MM.1S (cell line): Measurements from ENCODE around the gene RNF150.

Source experiments
- DNase-seq: peaks from one replicate; pipeline ENCODE4 v3.0.0-alpha.2; 2015
- H2AFZ ChIP-seq: fragments of 300-600 bp; sonication (generic); 2 replicates; pipeline ENCODE4 v1.6.0; 2016; ENCODE audit warnings: antibody characterized with exemption, low read length
- H3F3A ChIP-seq: fragments of 300-600 bp; sonication (generic); 2 replicates; pipeline ENCODE4 v1.6.1; 2016; ENCODE audit warnings: mild to moderate bottlenecking, antibody characterized with exemption, low read length, moderate library complexity, mixed read lengths; ENCODE audit not compliant: insufficient read depth
- H3K27ac ChIP-seq: fragments of 300-600 bp; sonication (generic); 2 replicates; pipeline ENCODE4 v1.5.1; 2016; ENCODE audit warnings: mild to moderate bottlenecking, low read length
- H3K27me3 ChIP-seq: fragments of 300-600 bp; sonication (generic); replicated peaks from 2 replicates; pipeline ENCODE4 v1.6.0; 2016; ENCODE audit warnings: low read length; ENCODE audit not compliant: insufficient read depth
- H3K36me3 ChIP-seq: fragments of 300-600 bp; sonication (generic); replicated peaks from 2 replicates; pipeline ENCODE4 v1.6.1; 2016; ENCODE audit warnings: mild to moderate bottlenecking, low read length, mixed read lengths; ENCODE audit not compliant: insufficient read depth
- H3K4me1 ChIP-seq: fragments of 300-600 bp; sonication (generic); 2 replicates; pipeline ENCODE4 v1.6.1; 2016; ENCODE audit warnings: low read length, mixed read lengths
- H3K4me2 ChIP-seq: fragments of 300-600 bp; sonication (generic); 2 replicates; pipeline ENCODE4 v1.6.0; 2016; ENCODE audit warnings: low read depth, low read length
- H3K4me3 ChIP-seq: fragments of 300-600 bp; sonication (generic); 2 replicates; pipeline ENCODE4 v1.5.1; 2016; ENCODE audit warnings: low read length, mixed read lengths
- H3K79me2 ChIP-seq: fragments of 300-600 bp; sonication (generic); 2 replicates; pipeline ENCODE4 v1.6.1; 2016; ENCODE audit warnings: mixed run types, low read length, mixed read lengths
- H3K9ac ChIP-seq: fragments of 300-600 bp; sonication (generic); 2 replicates; pipeline ENCODE4 v1.6.1; 2016; ENCODE audit warnings: low read length, mixed read lengths
- H3K9me2 ChIP-seq: fragments of 300-600 bp; sonication (generic); replicated peaks from 2 replicates; pipeline ENCODE4 v1.6.1; 2016; ENCODE audit warnings: mild to moderate bottlenecking, low read length, mixed read lengths; ENCODE audit not compliant: insufficient read depth
- H3K9me3 ChIP-seq: fragments of 300-600 bp; sonication (generic); replicated peaks from 2 replicates; pipeline ENCODE4 v1.6.1; 2016; ENCODE audit warnings: mild to moderate bottlenecking, low read length, mixed read lengths; ENCODE audit not compliant: insufficient read depth
- H4K20me1 ChIP-seq: fragments of 300-600 bp; sonication (generic); 2 replicates; pipeline ENCODE4 v1.6.1; 2016; ENCODE audit warnings: mild to moderate bottlenecking, low read length, moderate library complexity, mixed read lengths; ENCODE audit not compliant: insufficient read depth
- CTCF ChIP-seq: fragments of 300-600 bp; sonication (generic); IDR thresholded peaks from 2 replicates; pipeline ENCODE4 v1.5.1; 2016; ENCODE audit warnings: antibody characterized with exemption, low read length, mixed read lengths
- EZH2 ChIP-seq: fragments of 300-600 bp; sonication (generic); optimal IDR thresholded peaks from 2 replicates; pipeline ENCODE3; 2017; ENCODE audit warnings: low read depth, mild to moderate bottlenecking, antibody characterized with exemption, low read length, mixed read lengths
- EZH2phosphoT487 ChIP-seq: fragments of 300-600 bp; sonication (generic); IDR thresholded peaks from 2 replicates; pipeline ENCODE4 v1.6.1; 2018; ENCODE audit warnings: antibody characterized with exemption, low read length

Gene RNF150

DNA sequence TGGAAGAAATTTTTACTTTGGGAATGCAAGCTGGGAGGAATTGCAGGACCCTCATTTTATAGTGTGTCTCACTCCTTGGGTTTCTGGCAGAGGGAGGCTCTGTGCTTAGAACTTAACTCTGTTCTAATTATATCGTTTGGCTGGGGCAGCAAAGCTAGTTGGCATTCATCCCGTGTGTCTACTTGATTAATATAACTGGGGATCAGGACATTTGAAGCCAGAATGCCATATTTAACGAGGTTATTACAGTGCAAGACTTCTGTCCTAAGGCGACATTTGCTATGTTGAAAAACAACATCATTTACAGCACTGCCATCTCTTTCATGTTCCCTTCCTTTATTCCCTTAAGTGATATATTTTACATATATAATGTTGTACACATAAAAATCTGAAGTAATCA lies 198.0 kb downstream of the RNF150 start:
- no peaks in the 10 kb centered on the region for H4K20me1 ChIP-seq
- H3K4me1 ChIP-seq = no peaks in the 10 kb centered on the region
- H3K9me3 ChIP-seq = no peaks in the 10 kb centered on the region
- H3K9ac ChIP-seq = no peak overlapping the region
- H3K9me2 ChIP-seq = no peaks in the 10 kb centered on the region
- no peak overlapping the region for H3K4me2 ChIP-seq
- DNase-seq = no peak
- no peaks in the 10 kb centered on the region for H3F3A ChIP-seq
- TF ChIP-seq CTCF (no peak), EZH2 (no peak), EZH2phosphoT487 (no peak)
- H3K27me3 ChIP-seq = no peaks in the 10 kb centered on the region
- no peak overlapping the region for H3K27ac ChIP-seq
- H3K4me3 ChIP-seq = no peak overlapping the region
- no peak overlapping the region for H2AFZ ChIP-seq
- H3K36me3 ChIP-seq = no peaks in the 10 kb centered on the region
- no peaks in the 10 kb centered on the region for H3K79me2 ChIP-seq

GRCh38 chr4:140932501-140933045 lies 200.7 kb downstream of the RNF150 start:
- no peaks in the 10 kb centered on the region for H3K79me2 ChIP-seq
- no peaks in the 10 kb centered on the region for H4K20me1 ChIP-seq
- no peak for TF ChIP-seq EZH2phosphoT487
- TF ChIP-seq CTCF = no peak
- TF ChIP-seq EZH2 = no peak
- H3K4me1 ChIP-seq = no peaks in the 10 kb centered on the region
- H2AFZ ChIP-seq = no peak overlapping the region
- no peaks in the 10 kb centered on the region for H3F3A ChIP-seq
- no peaks in the 10 kb centered on the region for H3K27me3 ChIP-seq
- H3K27ac ChIP-seq = no peak overlapping the region
- no peak for DNase-seq
- no peak overlapping the region for H3K9ac ChIP-seq
- no peak overlapping the region for H3K4me2 ChIP-seq
- H3K4me3 ChIP-seq = no peak overlapping the region
- H3K9me2 ChIP-seq = no peaks in the 10 kb centered on the region
- no peaks in the 10 kb centered on the region for H3K36me3 ChIP-seq
- H3K9me3 ChIP-seq = no peaks in the 10 kb centered on the region

DNA sequence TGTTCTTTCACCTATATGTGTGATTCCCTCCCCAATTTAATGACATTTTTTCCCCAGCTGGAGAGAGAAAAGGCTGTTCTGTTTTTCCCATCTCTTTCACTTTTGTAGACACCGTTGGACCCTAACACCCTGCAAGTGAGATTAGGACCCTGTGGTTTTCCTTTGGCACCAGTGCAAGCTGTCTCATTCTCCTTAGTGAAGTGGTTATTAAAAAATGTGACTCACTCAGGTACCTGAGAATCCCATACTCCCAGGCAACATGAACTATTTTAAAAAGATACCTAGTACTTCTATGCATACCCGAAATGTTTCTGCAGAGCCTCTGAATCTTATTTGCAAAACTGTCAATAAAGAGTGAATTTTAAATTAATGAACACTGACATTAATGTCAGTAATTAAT lies 201.4 kb downstream of the RNF150 start:
- TF ChIP-seq CTCF = no peak
- TF ChIP-seq EZH2 = no peak
- no peak for TF ChIP-seq EZH2phosphoT487
- no peak overlapping the region for H3K4me2 ChIP-seq
- DNase-seq = no peak
- H3K9ac ChIP-seq = no peak overlapping the region
- no peaks in the 10 kb centered on the region for H3K9me2 ChIP-seq
- no peaks in the 10 kb centered on the region for H3K4me1 ChIP-seq
- no peaks in the 10 kb centered on the region for H3K27me3 ChIP-seq
- no peaks in the 10 kb centered on the region for H4K20me1 ChIP-seq
- no peaks in the 10 kb centered on the region for H3K36me3 ChIP-seq
- no peak overlapping the region for H3K27ac ChIP-seq
- H2AFZ ChIP-seq = no peak overlapping the region
- no peaks in the 10 kb centered on the region for H3K9me3 ChIP-seq
- no peaks in the 10 kb centered on the region for H3F3A ChIP-seq
- no peaks in the 10 kb centered on the region for H3K79me2 ChIP-seq
- no peak overlapping the region for H3K4me3 ChIP-seq
